ENCODE measurements around the gene CMTM6. TPM values are rescaled to one million over a fixed set of nuclear protein-coding genes. Genes with fewer than 3 reads are reported as not detected.
A peak's percentile ranks its signal among the peaks of the same experiment; 100 is the strongest.

CMTM6 gene
- 10 to 100 TPM; 37.7 to 82.0 (median 55.4) TPM for total RNA-seq
- polyA plus RNA-seq, result 10 to 100 TPM; 19.9 to 36.8 (median 21.0) TPM

- peak within 1 kb of the TSS; percentile 96 to 99 (median 97) for H3K27ac ChIP-seq
- no peaks in the 10 kb centered on the region for H3K9me3 ChIP-seq
- H3K4me3 ChIP-seq, result peak within 1 kb of the TSS; percentile 67 to 98 (median 95)
- H3K36me3 ChIP-seq, result no peaks in the 10 kb centered on the region
- H3K4me1 ChIP-seq, result peaks cover 0 to 22% (median 18%) of the 10 kb centered on the region in 4 donors
- TF ChIP-seq CTCF (IDR thresholded peaks at IDR 0.05), result no peak
- TF ChIP-seq POLR2A (IDR thresholded peaks at IDR 0.05), result peak; percentile 37 to 49
- TF ChIP-seq POLR2AphosphoS5 (IDR thresholded peaks at IDR 0.05), result peak; percentile 79 to 92 (median 83)
- peak in 1 of 4 donors; percentile 32 for TF ChIP-seq EP300 (IDR thresholded peaks at IDR 0.05)
- peak; percentile 91 for DNase-seq
- 0% methylated on average over 61 of the region's 61 CpGs for WGBS, 2 donors
- intact Hi-C loops (cut with DNase I), result loop anchor here (2.0 to 5.0 kb wide), 2 partner anchors 68 to 185 kb away; partner anchors contain the start of genes CNOT10 and DYNC1LI1
- H3K27me3 ChIP-seq, result no peaks in the 10 kb centered on the region
These were observed at the start of gene CMTM6 for GRCh38 chr3:32502118-32502945. Gene CMTM6 (minus strand): TSS chr3:32502852. CDS start chr3:32502745, 107 bp downstream.

GRCh38 chr3:32552013-32552412 lies 49.4 kb upstream of the CMTM6 start:
- H3K4me3 ChIP-seq, result no peak overlapping the region
- no peak for DNase-seq
- H3K27ac ChIP-seq, result no peak overlapping the region
- H3K27me3 ChIP-seq, result no peaks in the 10 kb centered on the region
- WGBS, 2 donors, result 96 to 98% methylated on average over 1 of the region's 1 CpG
- TF ChIP-seq CTCF (IDR thresholded peaks at IDR 0.05) (no peak), EP300 (IDR thresholded peaks at IDR 0.05) (no peak), POLR2A (IDR thresholded peaks at IDR 0.05) (no peak), POLR2AphosphoS5 (IDR thresholded peaks at IDR 0.05) (no peak)
- intact Hi-C loops (cut with DNase I), result no loop called here
- no peaks in the 10 kb centered on the region for H3K9me3 ChIP-seq
- H3K4me1 ChIP-seq, result no peaks in the 10 kb centered on the region
- no peaks in the 10 kb centered on the region for H3K36me3 ChIP-seq

- Histone ChIP-seq H3K27ac (no peak overlapping the region), H3K4me3 (no peak overlapping the region), H3K9me3 (no peaks in the 10 kb centered on the region), H3K4me1 (no peaks in the 10 kb centered on the region), H3K27me3 (no peaks in the 10 kb centered on the region), H3K36me3 (no peaks in the 10 kb centered on the region)
- no peak for DNase-seq
- no peak for TF ChIP-seq POLR2AphosphoS5 (IDR thresholded peaks at IDR 0.05)
- TF ChIP-seq POLR2A (IDR thresholded peaks at IDR 0.05), result no peak
- no peak for TF ChIP-seq EP300 (IDR thresholded peaks at IDR 0.05)
- no peak for TF ChIP-seq CTCF (IDR thresholded peaks at IDR 0.05)
- intact Hi-C loops (cut with DNase I), result no loop called here
These were observed 48.8 kb upstream of the CMTM6 start for GRCh38 chr3:32551496-32551895.

- no peak overlapping the region for H3K4me3 ChIP-seq
- no peaks in the 10 kb centered on the region for H3K9me3 ChIP-seq
- no peak for DNase-seq
- intact Hi-C loops (cut with DNase I), result no loop called here
- no peaks in the 10 kb centered on the region for H3K4me1 ChIP-seq
- 72 to 88% methylated on average over 2 of the region's 2 CpGs for WGBS, 2 donors
- no peak for TF ChIP-seq CTCF (IDR thresholded peaks at IDR 0.05)
- TF ChIP-seq EP300 (IDR thresholded peaks at IDR 0.05), result no peak
- no peak for TF ChIP-seq POLR2AphosphoS5 (IDR thresholded peaks at IDR 0.05)
- no peak for TF ChIP-seq POLR2A (IDR thresholded peaks at IDR 0.05)
- no peak overlapping the region for H3K27ac ChIP-seq
- H3K36me3 ChIP-seq, result no peaks in the 10 kb centered on the region
- H3K27me3 ChIP-seq, result no peaks in the 10 kb centered on the region
These were observed 48.4 kb upstream of the CMTM6 start for GRCh38 chr3:32551087-32551486.

Data from sigmoid colon (tissue), 7 donors.